OCI-LY1 (cell line): ENCODE results near the gene ROBO1.

Source experiments
- EZH2 ChIP-seq: fragments of 200-600 bp; sonication (generic), shearing (Covaris generic); IDR thresholded peaks from 2 replicates; pipeline ENCODE4 v1.8.0; 2017; ENCODE audit warnings: borderline replicate concordance, mixed run types, mild to moderate bottlenecking, antibody characterized with exemption, low read length, moderate library complexity, mixed read lengths
- TF ChIP-seq, protein P1 (sequence below): fragments of 200-600 bp; sonication (generic), shearing (Covaris generic); IDR thresholded peaks from 2 replicates; pipeline ENCODE4 v1.5.1; 2017; ENCODE audit warnings: mild to moderate bottlenecking, antibody characterized with exemption, low read length, moderate library complexity, mixed read lengths

DNA sequence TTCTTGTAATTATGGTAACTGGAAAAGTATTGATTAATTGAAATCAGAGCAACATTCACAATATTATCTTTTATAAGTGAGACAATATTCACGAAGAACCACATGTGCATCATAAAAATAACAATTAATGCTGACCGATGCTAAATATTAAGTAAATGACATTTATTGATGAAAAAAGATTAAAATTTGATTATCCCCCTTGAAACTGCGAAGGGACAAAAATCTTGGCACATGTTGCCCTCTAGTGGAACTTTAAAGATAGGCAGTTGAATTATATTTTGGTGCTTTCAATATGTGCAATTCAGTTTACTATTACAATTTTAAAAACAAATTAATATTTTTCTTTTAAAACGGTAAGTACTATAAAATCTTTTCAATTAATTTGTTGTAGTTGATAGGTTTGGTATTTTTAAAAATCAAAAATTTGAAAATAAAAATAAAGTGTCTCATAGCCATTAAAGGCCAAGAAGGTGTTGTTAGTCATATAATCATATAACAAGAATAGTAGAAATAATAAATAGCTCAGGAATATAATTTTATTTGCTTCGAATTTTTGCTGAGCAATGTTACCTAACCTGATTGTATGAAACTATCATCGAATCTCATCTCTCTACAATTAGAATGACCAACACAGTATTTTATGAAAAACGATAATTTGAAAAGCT, 270.2 kb downstream of the ROBO1 start:
- TF ChIP-seq, protein P1, sequence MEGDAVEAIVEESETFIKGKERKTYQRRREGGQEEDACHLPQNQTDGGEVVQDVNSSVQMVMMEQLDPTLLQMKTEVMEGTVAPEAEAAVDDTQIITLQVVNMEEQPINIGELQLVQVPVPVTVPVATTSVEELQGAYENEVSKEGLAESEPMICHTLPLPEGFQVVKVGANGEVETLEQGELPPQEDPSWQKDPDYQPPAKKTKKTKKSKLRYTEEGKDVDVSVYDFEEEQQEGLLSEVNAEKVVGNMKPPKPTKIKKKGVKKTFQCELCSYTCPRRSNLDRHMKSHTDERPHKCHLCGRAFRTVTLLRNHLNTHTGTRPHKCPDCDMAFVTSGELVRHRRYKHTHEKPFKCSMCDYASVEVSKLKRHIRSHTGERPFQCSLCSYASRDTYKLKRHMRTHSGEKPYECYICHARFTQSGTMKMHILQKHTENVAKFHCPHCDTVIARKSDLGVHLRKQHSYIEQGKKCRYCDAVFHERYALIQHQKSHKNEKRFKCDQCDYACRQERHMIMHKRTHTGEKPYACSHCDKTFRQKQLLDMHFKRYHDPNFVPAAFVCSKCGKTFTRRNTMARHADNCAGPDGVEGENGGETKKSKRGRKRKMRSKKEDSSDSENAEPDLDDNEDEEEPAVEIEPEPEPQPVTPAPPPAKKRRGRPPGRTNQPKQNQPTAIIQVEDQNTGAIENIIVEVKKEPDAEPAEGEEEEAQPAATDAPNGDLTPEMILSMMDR = peak; percentile 53
- TF ChIP-seq EZH2 = no peak
